ENCODE measurements around the gene OSBPL1A. TPM values are rescaled to one million over a fixed set of nuclear protein-coding genes. Genes with fewer than 3 reads are reported as not detected.

OSBPL1A gene
- total and polyA plus RNA-seq, 2 donors from 2014 or later, result 27.0 to 40.3 TPM

DNA sequence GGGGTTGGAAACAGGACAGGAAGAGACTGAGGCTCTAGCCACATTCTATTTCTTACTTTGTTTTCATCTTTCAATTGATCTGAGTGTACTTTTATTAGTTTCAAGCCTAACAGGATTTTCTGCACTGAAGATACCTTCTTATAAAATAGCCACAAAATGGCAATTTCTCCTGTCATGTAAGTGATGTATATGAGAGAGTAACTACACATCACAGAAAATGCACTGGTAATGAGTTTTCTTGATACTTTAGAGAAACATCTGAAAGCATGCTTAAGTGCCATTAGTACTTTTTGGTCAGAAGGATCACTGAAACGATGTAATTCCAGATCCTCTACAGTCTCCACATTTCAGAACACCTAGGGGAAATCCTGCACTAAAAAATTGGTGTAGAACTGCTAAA lies 153.9 kb downstream of the OSBPL1A start:
- intact Hi-C loops (cut with DNase I), result no loop called here
- Histone ChIP-seq H3K27me3 (ENCODE audit: control insufficient read depth, insufficient read depth, low read length) (no peaks in the 10 kb centered on the region), H3K9ac (ENCODE audit: low read length in 3 of 3) (no peak overlapping the region), H3K4me1 (ENCODE audit: control insufficient read depth in 2 of 3, insufficient read depth in 2 of 3, low read depth in 1 of 3, low read length in 3 of 3) (peaks cover 0 to 2% (median 0%) of the 10 kb centered on the region in 3 donors), H3K27ac (ENCODE audit: low read depth in 2 of 2, low read length in 2 of 2) (no peak overlapping the region), H3K36me3 (ENCODE audit: control insufficient read depth in 2 of 3, insufficient read depth in 3 of 3, low read length in 3 of 3) (peaks cover 0 to 3% (median 0%) of the 10 kb centered on the region in 3 donors), H3K9me3 (ENCODE audit: control insufficient read depth in 2 of 3, insufficient read depth in 1 of 3, low read length in 3 of 3) (no peaks in the 10 kb centered on the region), H3K4me3 (ENCODE audit: low read length in 3 of 3) (no peak overlapping the region)
- no peak for DNase-seq
- TF ChIP-seq, protein P1, sequence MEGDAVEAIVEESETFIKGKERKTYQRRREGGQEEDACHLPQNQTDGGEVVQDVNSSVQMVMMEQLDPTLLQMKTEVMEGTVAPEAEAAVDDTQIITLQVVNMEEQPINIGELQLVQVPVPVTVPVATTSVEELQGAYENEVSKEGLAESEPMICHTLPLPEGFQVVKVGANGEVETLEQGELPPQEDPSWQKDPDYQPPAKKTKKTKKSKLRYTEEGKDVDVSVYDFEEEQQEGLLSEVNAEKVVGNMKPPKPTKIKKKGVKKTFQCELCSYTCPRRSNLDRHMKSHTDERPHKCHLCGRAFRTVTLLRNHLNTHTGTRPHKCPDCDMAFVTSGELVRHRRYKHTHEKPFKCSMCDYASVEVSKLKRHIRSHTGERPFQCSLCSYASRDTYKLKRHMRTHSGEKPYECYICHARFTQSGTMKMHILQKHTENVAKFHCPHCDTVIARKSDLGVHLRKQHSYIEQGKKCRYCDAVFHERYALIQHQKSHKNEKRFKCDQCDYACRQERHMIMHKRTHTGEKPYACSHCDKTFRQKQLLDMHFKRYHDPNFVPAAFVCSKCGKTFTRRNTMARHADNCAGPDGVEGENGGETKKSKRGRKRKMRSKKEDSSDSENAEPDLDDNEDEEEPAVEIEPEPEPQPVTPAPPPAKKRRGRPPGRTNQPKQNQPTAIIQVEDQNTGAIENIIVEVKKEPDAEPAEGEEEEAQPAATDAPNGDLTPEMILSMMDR (IDR thresholded peaks at IDR 0.05; ENCODE audit: borderline replicate concordance, extremely low read depth, insufficient read depth), result no peak
- no peak for FAIRE-seq

DNA sequence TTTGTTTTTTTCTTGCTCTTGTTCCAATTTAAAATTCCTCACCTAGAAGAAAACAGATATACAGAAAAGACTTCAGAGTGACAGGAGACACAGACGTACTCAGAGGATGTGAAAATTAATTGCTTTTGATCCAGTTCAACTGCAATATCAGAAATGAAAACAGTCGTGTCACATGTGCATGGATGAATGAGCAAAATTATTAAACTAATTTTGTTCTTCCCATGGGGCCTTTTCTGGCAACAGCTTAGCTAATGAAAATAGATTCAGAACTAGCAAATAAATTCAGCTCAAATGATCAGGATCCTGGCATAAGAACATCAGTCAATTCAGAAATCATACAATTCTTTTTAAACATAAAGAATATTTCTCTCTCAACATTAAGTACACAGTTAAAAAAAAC lies 158.3 kb downstream of the OSBPL1A start:
- intact Hi-C loops (cut with DNase I), result no loop called here
- FAIRE-seq (no peak), DNase-seq (no peak)
- H3K27me3 ChIP-seq (ENCODE audit: control insufficient read depth, insufficient read depth, low read length), result no peaks in the 10 kb centered on the region
- no peak overlapping the region for H3K4me3 ChIP-seq (ENCODE audit: low read length in 3 of 3)
- H3K36me3 ChIP-seq (ENCODE audit: control insufficient read depth in 2 of 3, insufficient read depth in 3 of 3, low read length in 3 of 3), result peaks cover 0 to 23% (median 4%) of the 10 kb centered on the region in 3 donors
- H3K27ac ChIP-seq (ENCODE audit: low read depth in 2 of 2, low read length in 2 of 2), result no peak overlapping the region
- H3K9me3 ChIP-seq (ENCODE audit: control insufficient read depth in 2 of 3, insufficient read depth in 1 of 3, low read length in 3 of 3), result no peaks in the 10 kb centered on the region
- H3K4me1 ChIP-seq (ENCODE audit: control insufficient read depth in 2 of 3, insufficient read depth in 2 of 3, low read depth in 1 of 3, low read length in 3 of 3), result no peaks in the 10 kb centered on the region
- no peak overlapping the region for H3K9ac ChIP-seq (ENCODE audit: low read length in 3 of 3)
- TF ChIP-seq, protein P1 (IDR thresholded peaks at IDR 0.05; ENCODE audit: borderline replicate concordance, extremely low read depth, insufficient read depth), result no peak

DNA sequence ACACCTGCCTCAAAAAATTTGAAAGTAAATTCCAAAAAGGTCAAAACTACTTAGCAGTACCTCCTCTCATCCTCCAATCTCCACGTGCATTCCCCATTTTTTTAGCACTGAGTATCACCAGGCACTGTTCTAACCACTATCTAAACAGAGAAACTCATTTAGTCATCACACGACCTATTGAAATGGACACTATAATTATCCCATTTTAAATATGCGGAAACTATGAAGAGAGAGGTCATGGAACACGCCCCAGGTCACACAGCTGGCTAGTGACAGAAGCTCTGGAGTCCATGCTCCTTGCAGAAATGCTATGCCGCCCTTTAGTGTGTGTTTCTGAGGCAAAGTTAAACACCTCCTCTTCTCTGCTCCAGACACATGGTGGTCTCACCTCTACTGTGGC lies 159.2 kb downstream of the OSBPL1A start:
- DNase-seq, result no peak
- no peaks in the 10 kb centered on the region for H3K9me3 ChIP-seq (ENCODE audit: control insufficient read depth in 2 of 3, insufficient read depth in 1 of 3, low read length in 3 of 3)
- no peak overlapping the region for H3K27ac ChIP-seq (ENCODE audit: low read depth in 2 of 2, low read length in 2 of 2)
- H3K36me3 ChIP-seq (ENCODE audit: control insufficient read depth in 2 of 3, insufficient read depth in 3 of 3, low read length in 3 of 3), result peaks cover 0 to 23% (median 4%) of the 10 kb centered on the region in 3 donors
- no peak overlapping the region for H3K4me3 ChIP-seq (ENCODE audit: low read length in 3 of 3)
- no peaks in the 10 kb centered on the region for H3K27me3 ChIP-seq (ENCODE audit: control insufficient read depth, insufficient read depth, low read length)
- H3K9ac ChIP-seq (ENCODE audit: low read length in 3 of 3), result no peak overlapping the region
- intact Hi-C loops (cut with DNase I), result no loop called here
- FAIRE-seq, result no peak
- TF ChIP-seq, protein P1 (IDR thresholded peaks at IDR 0.05; ENCODE audit: borderline replicate concordance, extremely low read depth, insufficient read depth), result no peak
- no peaks in the 10 kb centered on the region for H3K4me1 ChIP-seq (ENCODE audit: control insufficient read depth in 2 of 3, insufficient read depth in 2 of 3, low read depth in 1 of 3, low read length in 3 of 3)

DNA sequence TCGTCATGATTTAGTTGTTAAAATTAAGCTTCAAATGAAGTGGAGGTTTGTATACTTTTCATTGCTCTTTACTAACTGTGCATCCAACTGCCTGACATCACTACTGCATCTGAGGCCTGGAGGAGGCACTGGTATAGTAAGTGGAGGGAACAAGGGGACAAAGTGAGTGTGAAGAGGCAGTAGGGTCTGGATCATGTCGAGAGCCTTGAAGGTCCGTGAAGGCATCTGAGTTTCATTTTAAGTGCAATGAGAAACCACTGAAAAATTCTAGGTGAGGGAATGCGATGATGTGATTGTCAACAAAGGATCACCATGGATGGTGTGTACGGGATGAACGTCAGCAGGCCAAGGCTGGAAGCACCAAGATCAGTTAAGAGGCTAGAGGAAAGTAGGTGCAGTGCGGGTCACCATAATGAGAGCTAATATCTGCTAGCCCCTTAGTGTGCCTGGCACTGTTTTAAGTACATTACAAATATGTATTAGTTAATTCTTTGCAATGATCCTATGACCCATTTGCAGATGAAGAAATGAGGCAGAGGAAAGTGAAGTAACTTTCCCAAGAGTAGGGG lies 162.7 kb downstream of the OSBPL1A start:
- DNase-seq, result no peak
- intact Hi-C loops (cut with DNase I), result no loop called here
- no peak overlapping the region for H3K27ac ChIP-seq (ENCODE audit: low read depth in 2 of 2, low read length in 2 of 2)

More for the DNA sequence above, 162.7 kb downstream of the OSBPL1A start:
- Histone ChIP-seq H3K9ac (ENCODE audit: low read length in 3 of 3) (no peak overlapping the region), H3K4me3 (ENCODE audit: low read length in 3 of 3) (no peak overlapping the region), H3K27me3 (ENCODE audit: control insufficient read depth, insufficient read depth, low read length) (no peaks in the 10 kb centered on the region), H3K36me3 (ENCODE audit: control insufficient read depth in 2 of 3, insufficient read depth in 3 of 3, low read length in 3 of 3) (peaks cover 0 to 23% (median 4%) of the 10 kb centered on the region in 3 donors), H3K9me3 (ENCODE audit: control insufficient read depth in 2 of 3, insufficient read depth in 1 of 3, low read length in 3 of 3) (no peaks in the 10 kb centered on the region), H3K4me1 (ENCODE audit: control insufficient read depth in 2 of 3, insufficient read depth in 2 of 3, low read depth in 1 of 3, low read length in 3 of 3) (peaks cover 0 to 10% (median 2%) of the 10 kb centered on the region in 3 donors)
- TF ChIP-seq, protein P1 (IDR thresholded peaks at IDR 0.05; ENCODE audit: borderline replicate concordance, extremely low read depth, insufficient read depth), result no peak
- FAIRE-seq, result no peak

Data from kidney (tissue), 14 donors.